HG03342 (cell line): ENCODE measurements around the gene TNP1.

Experiments
- ATAC-seq: cut with Tn5 transposase; IDR thresholded peaks from one replicate; pipeline ENCODE4 v1.9.1; 2021; ENCODE audit warnings: mild to moderate bottlenecking, moderate library complexity; ENCODE audit not compliant: unreplicated experiment

Gene TNP1

GRCh38 chr2:216875862-216876261 lies 16.0 kb upstream of the TNP1 start:
- no peak for ATAC-seq

- no peak for ATAC-seq
Observed at GRCh38 chr2:216873573-216873972, 13.7 kb upstream of the TNP1 start.

GRCh38 chr2:216872624-216873023 lies 12.8 kb upstream of the TNP1 start:
- ATAC-seq, result no peak

GRCh38 chr2:216872040-216872439 lies 12.2 kb upstream of the TNP1 start:
- no peak for ATAC-seq

GRCh38 chr2:216871333-216871934 lies 11.6 kb upstream of the TNP1 start:
- no peak for ATAC-seq

GRCh38 chr2:216870508-216871332 lies 10.9 kb upstream of the TNP1 start:
- no peak for ATAC-seq

GRCh38 chr2:216866515-216867095 lies 6.7 kb upstream of the TNP1 start:
- no peak for ATAC-seq

GRCh38 chr2:216865658-216866057 lies 5.8 kb upstream of the TNP1 start:
- ATAC-seq, result no peak

- ATAC-seq, result no peak
Observed at GRCh38 chr2:216863946-216864345, 4.1 kb upstream of the TNP1 start.

GRCh38 chr2:216862628-216863398 lies 2.9 kb upstream of the TNP1 start:
- ATAC-seq, result no peak

GRCh38 chr2:216860426-216861137 lies 718 bp upstream of the TNP1 start:
- no peak for ATAC-seq

- ATAC-seq, result no peak
Observed at GRCh38 chr2:216858312-216858711, 1.6 kb downstream of the TNP1 start.

- ATAC-seq, result no peak
Observed at GRCh38 chr2:216857131-216857550, 2.7 kb downstream of the TNP1 start.

GRCh38 chr2:216856406-216857065 lies 3.3 kb downstream of the TNP1 start:
- ATAC-seq, result no peak

GRCh38 chr2:216855605-216856004 lies 4.3 kb downstream of the TNP1 start:
- no peak for ATAC-seq

GRCh38 chr2:216855079-216855478 lies 4.8 kb downstream of the TNP1 start:
- ATAC-seq, result no peak

GRCh38 chr2:216851486-216852090 lies 8.3 kb downstream of the TNP1 start:
- no peak for ATAC-seq

- no peak for ATAC-seq
Observed at GRCh38 chr2:216850665-216851322, 9.1 kb downstream of the TNP1 start.

GRCh38 chr2:216849987-216850386 lies 9.9 kb downstream of the TNP1 start:
- ATAC-seq, result no peak
